HG03175 (cell line): ENCODE measurements around the gene PTHLH.

Experiments used
- ATAC-seq: cut with Tn5 transposase; IDR thresholded peaks from one replicate; pipeline ENCODE4 v1.9.1; 2021; ENCODE audit warnings: mild to moderate bottlenecking, moderate library complexity; ENCODE audit not compliant: unreplicated experiment

The PTHLH gene

GRCh38 chr12:27972721-27973120, at the start of gene PTHLH:
Gene PTHLH, minus strand, starts transcription at chr12:27972733. Its CDS starts 3,239 bp downstream, at chr12:27969494.
- ATAC-seq: no peak

- no peak for ATAC-seq
Observed at GRCh38 chr12:28021704-28022103, 49.2 kb upstream of the PTHLH start.

- ATAC-seq: no peak
Observed at GRCh38 chr12:28017873-28018255, 45.3 kb upstream of the PTHLH start.

- ATAC-seq: no peak
Observed at GRCh38 chr12:28017126-28017872, 44.8 kb upstream of the PTHLH start.

- ATAC-seq: no peak
Observed at GRCh38 chr12:28015165-28015564, 42.6 kb upstream of the PTHLH start.

GRCh38 chr12:28014196-28014595, 41.7 kb upstream of the PTHLH start:
- ATAC-seq: no peak

GRCh38 chr12:28012333-28012918, 39.9 kb upstream of the PTHLH start:
- no peak for ATAC-seq

- no peak for ATAC-seq
Observed at GRCh38 chr12:28010036-28010435, 37.5 kb upstream of the PTHLH start.

GRCh38 chr12:27999970-28000369, 27.4 kb upstream of the PTHLH start:
- no peak for ATAC-seq

GRCh38 chr12:27999521-27999920, 27.0 kb upstream of the PTHLH start:
- ATAC-seq: no peak

GRCh38 chr12:27998658-27999057, 26.1 kb upstream of the PTHLH start:
- ATAC-seq: no peak

- ATAC-seq: no peak
Observed at GRCh38 chr12:27998170-27998569, 25.6 kb upstream of the PTHLH start.

- no peak for ATAC-seq
Observed at GRCh38 chr12:27996761-27997160, 24.2 kb upstream of the PTHLH start.

GRCh38 chr12:27995406-27995805, 22.9 kb upstream of the PTHLH start:
- ATAC-seq: no peak

- ATAC-seq: no peak
Observed at GRCh38 chr12:27988594-27989233, 16.2 kb upstream of the PTHLH start.

GRCh38 chr12:27987331-27987730, 14.8 kb upstream of the PTHLH start:
- ATAC-seq: no peak

- ATAC-seq: no peak
Observed at GRCh38 chr12:27984275-27984674, 11.7 kb upstream of the PTHLH start.

- ATAC-seq: no peak
Observed at GRCh38 chr12:27982951-27983350, 10.4 kb upstream of the PTHLH start.

GRCh38 chr12:27982385-27982784, 9.9 kb upstream of the PTHLH start:
- no peak for ATAC-seq

GRCh38 chr12:27981874-27982273, 9.3 kb upstream of the PTHLH start:
- ATAC-seq: no peak

- no peak for ATAC-seq
Observed at GRCh38 chr12:27979145-27979544, 6.6 kb upstream of the PTHLH start.
